Measurements from ENCODE around the gene TMEM95.

TMEM95 gene

DNA sequence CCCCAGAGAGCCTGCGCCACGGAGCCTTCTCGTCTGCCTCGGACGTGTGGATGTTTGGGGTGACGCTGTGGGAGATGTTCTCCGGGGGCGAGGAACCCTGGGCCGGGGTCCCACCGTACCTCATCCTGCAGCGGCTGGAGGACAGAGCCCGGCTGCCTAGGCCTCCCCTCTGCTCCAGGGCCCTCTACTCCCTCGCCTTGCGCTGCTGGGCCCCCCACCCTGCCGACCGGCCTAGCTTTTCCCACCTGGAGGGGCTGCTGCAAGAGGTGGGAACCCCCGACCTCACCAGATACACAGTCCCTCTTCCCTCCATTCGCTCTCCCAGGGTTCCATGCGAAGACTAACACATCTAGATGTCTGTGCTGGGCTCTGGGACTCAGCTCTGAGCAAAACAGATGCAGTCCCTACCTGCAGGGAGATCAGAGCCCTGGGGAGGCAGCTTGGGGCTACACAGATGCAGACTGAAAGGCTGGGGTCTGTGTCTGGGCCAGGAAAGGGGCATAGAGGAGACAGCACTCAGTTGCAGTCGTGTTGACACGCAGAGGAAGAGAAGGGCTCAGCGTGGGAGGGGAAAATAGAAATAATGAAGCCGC, 29.6 kb downstream of the TMEM95 start:
- peak overlapping the region; percentile 22 for H3K4me3 ChIP-seq (ENCODE audit: control insufficient read depth, low read depth, low read length)
- TF ChIP-seq, protein P1, sequence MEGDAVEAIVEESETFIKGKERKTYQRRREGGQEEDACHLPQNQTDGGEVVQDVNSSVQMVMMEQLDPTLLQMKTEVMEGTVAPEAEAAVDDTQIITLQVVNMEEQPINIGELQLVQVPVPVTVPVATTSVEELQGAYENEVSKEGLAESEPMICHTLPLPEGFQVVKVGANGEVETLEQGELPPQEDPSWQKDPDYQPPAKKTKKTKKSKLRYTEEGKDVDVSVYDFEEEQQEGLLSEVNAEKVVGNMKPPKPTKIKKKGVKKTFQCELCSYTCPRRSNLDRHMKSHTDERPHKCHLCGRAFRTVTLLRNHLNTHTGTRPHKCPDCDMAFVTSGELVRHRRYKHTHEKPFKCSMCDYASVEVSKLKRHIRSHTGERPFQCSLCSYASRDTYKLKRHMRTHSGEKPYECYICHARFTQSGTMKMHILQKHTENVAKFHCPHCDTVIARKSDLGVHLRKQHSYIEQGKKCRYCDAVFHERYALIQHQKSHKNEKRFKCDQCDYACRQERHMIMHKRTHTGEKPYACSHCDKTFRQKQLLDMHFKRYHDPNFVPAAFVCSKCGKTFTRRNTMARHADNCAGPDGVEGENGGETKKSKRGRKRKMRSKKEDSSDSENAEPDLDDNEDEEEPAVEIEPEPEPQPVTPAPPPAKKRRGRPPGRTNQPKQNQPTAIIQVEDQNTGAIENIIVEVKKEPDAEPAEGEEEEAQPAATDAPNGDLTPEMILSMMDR (conservative IDR thresholded peaks at IDR 0.05; ENCODE audit: control insufficient read depth, insufficient read depth, low read depth, low read length) = no peak

GRCh38 chr17:7388856-7389255, 33.9 kb downstream of the TMEM95 start:
- no peak overlapping the region for H3K4me3 ChIP-seq (ENCODE audit: control insufficient read depth, low read depth, low read length)
- TF ChIP-seq, protein P1 (conservative IDR thresholded peaks at IDR 0.05; ENCODE audit: control insufficient read depth, insufficient read depth, low read depth, low read length) = no peak
- DNase-seq (ENCODE audit: low read depth) = no peak

More for the DNA sequence above, 29.6 kb downstream of the TMEM95 start:
- no peak for DNase-seq (ENCODE audit: low read depth)

GRCh38 chr17:7389924-7390910, 35.3 kb downstream of the TMEM95 start:
- no peak for DNase-seq (ENCODE audit: low read depth)
- H3K4me3 ChIP-seq (ENCODE audit: control insufficient read depth, low read depth, low read length) = no peak overlapping the region
- TF ChIP-seq, protein P1 (conservative IDR thresholded peaks at IDR 0.05; ENCODE audit: control insufficient read depth, insufficient read depth, low read depth, low read length) = no peak

DNA sequence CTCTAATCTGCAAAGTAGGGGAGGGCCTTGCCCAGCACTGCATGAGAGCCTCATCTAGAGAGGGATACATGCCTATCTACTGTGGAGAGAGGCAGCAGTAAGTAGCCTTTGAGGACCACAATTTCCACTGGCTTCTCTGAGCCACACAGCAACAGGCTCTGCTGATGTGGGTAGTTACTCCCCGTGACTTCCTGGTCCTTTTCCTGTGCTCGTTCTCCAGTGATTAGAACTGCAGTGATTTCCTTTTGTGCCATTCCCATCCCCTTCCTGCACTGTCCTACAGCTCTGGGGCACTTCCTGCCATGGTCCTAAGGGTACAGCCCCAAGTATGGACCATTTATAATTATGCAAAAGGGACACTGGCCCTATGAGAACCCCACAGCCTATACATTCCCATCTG, 36.4 kb downstream of the TMEM95 start:
- TF ChIP-seq, protein P1 (conservative IDR thresholded peaks at IDR 0.05; ENCODE audit: control insufficient read depth, insufficient read depth, low read depth, low read length) = no peak
- DNase-seq (ENCODE audit: low read depth) = no peak
- H3K4me3 ChIP-seq (ENCODE audit: control insufficient read depth, low read depth, low read length) = no peak overlapping the region

- peak overlapping the region; percentile 82 for H3K4me3 ChIP-seq (ENCODE audit: control insufficient read depth, low read depth, low read length)
- no peak for DNase-seq (ENCODE audit: low read depth)
- TF ChIP-seq, protein P1 (conservative IDR thresholded peaks at IDR 0.05; ENCODE audit: control insufficient read depth, insufficient read depth, low read depth, low read length) = no peak
These were observed 38.0 kb downstream of the TMEM95 start for GRCh38 chr17:7392696-7393612.
